Stomach (tissue), 9 donors: ENCODE results near the gene CALR3. TPM values are rescaled to one million over a fixed set of nuclear protein-coding genes. Genes with fewer than 3 reads are reported as not detected.
A peak's percentile ranks its signal among the peaks of the same experiment; 100 is the strongest.
"Not testable (repeated sequence)": the region's sequence is repeated elsewhere in the genome, so short reads cannot be mapped to it uniquely, and the experiment has no call there.

Source experiments
- DNase-seq, 2 donors: peaks; one replicate each; pipeline versions ENCODE4 v3.0.0 to v3.0.0-alpha.2; 2013 to 2019
- H3K27ac ChIP-seq, 5 donors: fragments of 200-600 bp in 4 of 5; sonication (generic) in 4 of 5; one replicate each; pipeline ENCODE4 v1.5.1; 2013 to 2019; ENCODE audit warnings: mild to moderate bottlenecking in 1 of 5, moderate library complexity in 1 of 5
- H3K27me3 ChIP-seq, 3 donors: fragments of 200-600 bp; sonication (generic); one replicate each; pipeline ENCODE4 v1.5.1; 2017 to 2019; ENCODE audit warnings: mixed run types in 1 of 3
- H3K36me3 ChIP-seq, 4 donors: fragments of 200-600 bp; sonication (generic); 1 replicate in 3 of 4; 2 replicates in 1 of 4; pipeline ENCODE4 v1.5.1; 2016 to 2019
- H3K4me1 ChIP-seq, 4 donors: fragments of 200-600 bp; sonication (generic); one replicate each; pipeline ENCODE4 v1.5.1; 2016 to 2019
- H3K4me3 ChIP-seq, 4 donors: fragments of 200-600 bp; sonication (generic) in 3 of 4; one replicate each; pipeline ENCODE4 v1.5.1; 2016 to 2019; ENCODE audit warnings: mild to moderate bottlenecking in 1 of 4
- H3K9me3 ChIP-seq, 4 donors: fragments of 200-600 bp; sonication (generic); one replicate each; pipeline ENCODE4 v1.5.1; 2016 to 2019
- EP300 ChIP-seq: sonication (generic); formaldehyde crosslinking; IDR thresholded peaks from one replicate; pipeline ENCODE4 v1.6.1; 2017; ENCODE audit warnings: antibody characterized with exemption
- POLR2A ChIP-seq, 4 donors: fragments of 450-650 bp; IDR thresholded peaks; one replicate each; pipeline ENCODE4 v1.6.1; 2016; ENCODE audit warnings: antibody characterized with exemption in 4 of 4, control low read depth in 2 of 4, mild to moderate bottlenecking in 1 of 4, moderate library complexity in 1 of 4
- POLR2AphosphoS5 ChIP-seq, 3 donors: sonication (generic); formaldehyde crosslinking; IDR thresholded peaks; one replicate each; pipeline ENCODE4 v1.6.1; 2016; ENCODE audit warnings: antibody characterized with exemption in 3 of 3
- WGBS, 5 donors: extraction: QIAGEN DNeasy Blood & Tissue Kit in 3 of 5; methylation state at CpG; one replicate each; pipeline versions ENCODE4 v1.1.5 to v1.1.7; 2013 to 2018; 5-methylcytosine and 5-hydroxymethylcytosine counted together
- intact Hi-C: fragments of 100-400 bp; cut with DNase I; formaldehyde crosslinking; loops from one replicate; pipeline ENCODE4 v1.15.1; 2023; ENCODE audit warnings: low total_unique reads
- polyA plus RNA-seq, 3 donors: library from polyadenylated mRNA; stranded (reverse); fragments of 200-250 nt; gene quantifications; one replicate each; pipeline ENCODE4 v1.2.3, GENCODE V29; 2013
- total RNA-seq, 5 donors: library from RNA; depleted of rRNA; stranded (reverse); fragments of >200 nt; gene quantifications; one replicate each; pipeline versions ENCODE4 v1.1.0 to v1.2.3, GENCODE V29; 2014 to 2016
- TF ChIP-seq, protein P1 (sequence below), 7 experiments: fragments of 450-650 bp in 4 of 7; fragments of 200-600 bp in 3 of 7; sonication (generic) in 3 of 7; IDR thresholded peaks; one replicate each; pipeline ENCODE4 v1.5.1; 2016 to 2019; ENCODE audit warnings: antibody characterized with exemption in 7 of 7, control low read depth in 2 of 7, mild to moderate bottlenecking in 1 of 7
- donor health status: healthy with polysubstance abuse.
- donor health status: Bipolar disorder and iron deficiency.
- donor health status: healthy.

The CALR3 gene
- total and polyA plus RNA-seq, 8 donors, result not detected

- intact Hi-C loops, result no loop called here
- Histone ChIP-seq H3K4me1 (peaks cover 0 to 54% (median 17%) of the 10 kb centered on the region in 4 donors), H3K36me3 (peaks cover 0 to 17% (median 16%) of the 10 kb centered on the region in 4 donors), H3K27me3 (no peaks in the 10 kb centered on the region), H3K4me3 (peak overlapping the region; percentile 74 to 88 (median 82)), H3K27ac (peak overlapping the region in 4 of 5 donors; percentile 74 to 86 (median 78)), H3K9me3 (no peaks in the 10 kb centered on the region)
- 69 to 81% (median 78%) methylated on average over 11 to 12 of the region's 12 CpGs for WGBS, 5 donors
- DNase-seq, result no peak
- TF ChIP-seq EP300, result no peak
- no peak for TF ChIP-seq POLR2AphosphoS5 (IDR thresholded peaks at IDR 0.05)
- TF ChIP-seq, protein P1, sequence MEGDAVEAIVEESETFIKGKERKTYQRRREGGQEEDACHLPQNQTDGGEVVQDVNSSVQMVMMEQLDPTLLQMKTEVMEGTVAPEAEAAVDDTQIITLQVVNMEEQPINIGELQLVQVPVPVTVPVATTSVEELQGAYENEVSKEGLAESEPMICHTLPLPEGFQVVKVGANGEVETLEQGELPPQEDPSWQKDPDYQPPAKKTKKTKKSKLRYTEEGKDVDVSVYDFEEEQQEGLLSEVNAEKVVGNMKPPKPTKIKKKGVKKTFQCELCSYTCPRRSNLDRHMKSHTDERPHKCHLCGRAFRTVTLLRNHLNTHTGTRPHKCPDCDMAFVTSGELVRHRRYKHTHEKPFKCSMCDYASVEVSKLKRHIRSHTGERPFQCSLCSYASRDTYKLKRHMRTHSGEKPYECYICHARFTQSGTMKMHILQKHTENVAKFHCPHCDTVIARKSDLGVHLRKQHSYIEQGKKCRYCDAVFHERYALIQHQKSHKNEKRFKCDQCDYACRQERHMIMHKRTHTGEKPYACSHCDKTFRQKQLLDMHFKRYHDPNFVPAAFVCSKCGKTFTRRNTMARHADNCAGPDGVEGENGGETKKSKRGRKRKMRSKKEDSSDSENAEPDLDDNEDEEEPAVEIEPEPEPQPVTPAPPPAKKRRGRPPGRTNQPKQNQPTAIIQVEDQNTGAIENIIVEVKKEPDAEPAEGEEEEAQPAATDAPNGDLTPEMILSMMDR (IDR thresholded peaks at IDR 0.05), result no peak
- no peak for TF ChIP-seq POLR2A (IDR thresholded peaks at IDR 0.05)
Observed at GRCh38 chr19:16497042-16497441, 1.1 kb upstream of the CALR3 start.

DNA sequence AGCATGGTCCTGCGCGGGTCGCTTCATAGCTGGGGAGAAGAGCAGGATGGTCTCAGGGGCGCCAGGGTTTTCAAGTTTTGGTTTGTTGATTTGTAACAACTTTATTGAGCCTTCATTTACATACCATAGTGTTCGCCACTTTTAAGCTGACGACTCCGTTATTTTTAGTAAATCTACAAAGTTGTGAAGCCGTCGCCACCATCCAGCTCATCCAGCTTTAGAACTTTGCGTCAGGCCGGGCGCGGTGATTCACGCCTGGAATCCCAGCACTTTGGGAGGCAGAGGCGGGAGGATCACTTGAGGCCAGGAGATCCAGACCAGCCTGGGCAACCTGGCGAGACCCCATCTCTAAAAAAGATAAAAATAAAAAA, 631 bp upstream of the CALR3 start:
- peak; percentile 31 to 39 for DNase-seq
- Histone ChIP-seq H3K4me3 (peak overlapping the region; percentile 74 to 88 (median 82)), H3K4me1 (peaks cover 0 to 55% (median 17%) of the 10 kb centered on the region in 4 donors), H3K9me3 (no peaks in the 10 kb centered on the region), H3K27me3 (no peaks in the 10 kb centered on the region), H3K36me3 (peaks cover 0 to 12% (median 12%) of the 10 kb centered on the region in 4 donors), H3K27ac (peak overlapping the region; percentile 60 to 86 (median 76))
- TF ChIP-seq, protein P1 (IDR thresholded peaks at IDR 0.05), result no peak
- no peak for TF ChIP-seq POLR2AphosphoS5 (IDR thresholded peaks at IDR 0.05)
- no peak for TF ChIP-seq POLR2A (IDR thresholded peaks at IDR 0.05)
- 16 to 22% (median 18%) methylated on average over 16 of the region's 16 CpGs for WGBS, 5 donors
- intact Hi-C loops, result no loop called here

DNA sequence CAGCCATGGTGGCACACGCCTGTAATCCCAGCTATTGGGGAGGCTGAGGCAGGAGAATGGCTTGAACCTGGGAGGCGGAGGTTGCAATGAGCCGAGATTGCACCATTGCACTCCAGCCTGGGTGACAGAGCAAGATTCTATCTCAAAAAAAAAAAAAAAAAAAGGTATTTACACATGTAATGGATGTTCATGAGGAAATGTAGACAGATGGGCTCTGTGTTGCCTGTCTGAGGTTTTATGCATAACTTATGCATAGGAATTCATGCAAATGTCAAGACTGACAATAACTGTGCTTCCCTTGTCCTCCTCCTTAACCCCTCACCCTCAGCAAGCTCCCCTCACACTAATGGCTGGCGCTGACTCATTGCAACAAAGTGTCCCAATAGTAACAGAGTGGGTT, 9.5 kb downstream of the CALR3 start:
- peaks cover 0 to 15% (median 11%) of the 10 kb centered on the region in 4 donors for H3K4me1 ChIP-seq
- H3K27ac ChIP-seq, DNase-seq, H3K4me3 ChIP-seq, H3K9me3 ChIP-seq, intact Hi-C loops, H3K36me3 ChIP-seq, H3K27me3 ChIP-seq: not testable (repeated sequence)
- 84 to 95% (median 91%) methylated on average over 4 of the region's 4 CpGs for WGBS, 5 donors

DNA sequence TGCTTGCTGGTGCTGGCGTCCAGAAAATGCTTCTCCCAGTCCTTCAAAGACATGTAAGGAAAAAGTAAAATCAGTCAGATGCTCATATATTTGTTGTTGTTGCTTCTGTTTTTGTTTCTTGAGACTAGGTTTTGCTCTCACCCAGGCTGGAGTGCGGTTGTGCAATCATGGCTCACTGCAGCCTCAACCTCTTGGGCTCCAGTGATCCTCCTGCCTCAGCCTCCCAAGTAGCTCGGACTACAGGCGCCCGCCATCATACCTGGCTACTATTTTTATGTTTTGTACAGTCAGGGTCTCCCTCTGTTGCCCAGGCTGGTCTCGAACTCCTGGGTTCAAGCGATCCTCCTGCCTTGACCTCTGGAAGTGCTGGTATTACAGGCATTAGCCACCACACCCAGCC, 13.2 kb downstream of the CALR3 start:
- 77 to 94% (median 84%) methylated on average over 7 of the region's 7 CpGs for WGBS, 5 donors
- DNase-seq, result no peak
- H3K27me3 ChIP-seq, result no peaks in the 10 kb centered on the region
- intact Hi-C loops, result no loop called here
- H3K27ac ChIP-seq, result no peak overlapping the region
- TF ChIP-seq EP300 (no peak), POLR2A (IDR thresholded peaks at IDR 0.05) (no peak), POLR2AphosphoS5 (IDR thresholded peaks at IDR 0.05) (no peak)
- TF ChIP-seq, protein P1 (IDR thresholded peaks at IDR 0.05), result no peak
- no peaks in the 10 kb centered on the region for H3K36me3 ChIP-seq
- H3K9me3 ChIP-seq, result no peaks in the 10 kb centered on the region
- no peak overlapping the region for H3K4me3 ChIP-seq
- H3K4me1 ChIP-seq, result no peaks in the 10 kb centered on the region

DNA sequence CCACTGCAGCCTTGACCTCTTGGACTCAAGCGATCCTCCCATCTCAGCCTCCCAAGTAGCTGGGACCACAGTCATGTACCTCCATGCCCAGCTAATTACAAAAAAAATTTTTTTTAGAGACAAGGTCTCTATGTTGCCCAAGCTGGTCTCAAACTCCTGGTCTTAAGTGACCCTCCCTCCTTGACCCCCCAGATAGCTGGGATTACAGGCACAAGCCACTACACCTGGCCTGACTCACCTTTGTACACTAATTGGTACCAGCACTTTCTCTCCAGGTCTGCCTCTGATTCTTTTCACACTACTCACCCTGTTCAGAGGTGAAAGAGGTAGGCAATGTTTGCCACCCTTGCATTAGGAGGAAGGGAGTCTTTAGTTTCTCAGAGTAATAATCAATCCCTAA, 18.7 kb downstream of the CALR3 start:
- intact Hi-C loops, result loop anchor here (10.0 kb wide), 1 partner anchor 277 kb away; no protein-coding TSS in a partner anchor
- Histone ChIP-seq H3K4me3 (no peak overlapping the region), H3K27me3 (no peaks in the 10 kb centered on the region), H3K9me3 (peaks cover 0 to 5% (median 2%) of the 10 kb centered on the region in 4 donors), H3K36me3 (no peaks in the 10 kb centered on the region), H3K27ac (no peak overlapping the region), H3K4me1 (peaks cover 0 to 4% (median 3%) of the 10 kb centered on the region in 4 donors)
- 95 to 100% (median 95%) methylated on average over 1 of the region's 1 CpG for WGBS, 5 donors
- no peak for TF ChIP-seq EP300
- no peak for TF ChIP-seq POLR2A (IDR thresholded peaks at IDR 0.05)
- TF ChIP-seq POLR2AphosphoS5 (IDR thresholded peaks at IDR 0.05), result no peak
- TF ChIP-seq, protein P1 (IDR thresholded peaks at IDR 0.05), result no peak
- no peak for DNase-seq
